Putamen (tissue), 1 donor: ENCODE measurements around the gene BCAS1.

ENCODE experiments used
- DNase-seq: peaks from one replicate; pipeline ENCODE4 v3.0.0-alpha.2; 2016; ENCODE audit warnings: low spot score

BCAS1 gene

GRCh38 chr20:54103067-54103761, 32.8 kb upstream of the BCAS1 start:
- DNase-seq = peak; percentile 20

- DNase-seq = no peak
These were observed 32.1 kb upstream of the BCAS1 start for GRCh38 chr20:54102543-54102942.

- DNase-seq = no peak
These were observed 30.2 kb upstream of the BCAS1 start for GRCh38 chr20:54100563-54100962.

- no peak for DNase-seq
These were observed 29.5 kb upstream of the BCAS1 start for GRCh38 chr20:54099894-54100293.

GRCh38 chr20:54098047-54098446, 27.7 kb upstream of the BCAS1 start:
- DNase-seq = no peak

- no peak for DNase-seq
These were observed 26.8 kb upstream of the BCAS1 start for GRCh38 chr20:54097236-54097529.

GRCh38 chr20:54095824-54096223, 25.4 kb upstream of the BCAS1 start:
- no peak for DNase-seq

GRCh38 chr20:54094268-54094580, 23.8 kb upstream of the BCAS1 start:
- DNase-seq = no peak

- peak; percentile 39 for DNase-seq
These were observed 23.3 kb upstream of the BCAS1 start for GRCh38 chr20:54093423-54094267.

GRCh38 chr20:54092021-54092420, 21.6 kb upstream of the BCAS1 start:
- DNase-seq = no peak

GRCh38 chr20:54091120-54091480, 20.7 kb upstream of the BCAS1 start:
- DNase-seq = no peak

GRCh38 chr20:54090230-54091119, 20.1 kb upstream of the BCAS1 start:
- DNase-seq = no peak

GRCh38 chr20:54088430-54088829, 18.0 kb upstream of the BCAS1 start:
- DNase-seq = no peak

GRCh38 chr20:54086507-54087039, 16.2 kb upstream of the BCAS1 start:
- no peak for DNase-seq

GRCh38 chr20:54085910-54086309, 15.5 kb upstream of the BCAS1 start:
- DNase-seq = no peak

- no peak for DNase-seq
These were observed 15.0 kb upstream of the BCAS1 start for GRCh38 chr20:54085425-54085824.

GRCh38 chr20:54084727-54085388, 14.5 kb upstream of the BCAS1 start:
- no peak for DNase-seq

GRCh38 chr20:54084193-54084592, 13.8 kb upstream of the BCAS1 start:
- DNase-seq = no peak

GRCh38 chr20:54083459-54083858, 13.1 kb upstream of the BCAS1 start:
- DNase-seq = no peak

GRCh38 chr20:54082100-54082499, 11.7 kb upstream of the BCAS1 start:
- no peak for DNase-seq

GRCh38 chr20:54079652-54080051, 9.3 kb upstream of the BCAS1 start:
- no peak for DNase-seq
